ENCODE results near the gene EPS8. TPM values are rescaled to one million over a fixed set of nuclear protein-coding genes. Genes with fewer than 3 reads are reported as not detected.
"Not testable (repeated sequence)": the region's sequence is repeated elsewhere in the genome, so short reads cannot be mapped to it uniquely, and the experiment has no call there.

Gene EPS8
- total RNA-seq, 1 donor from 2014 or later = 17.8 TPM

GRCh38 chr12:15752785-15753184 is 36.4 kb downstream of the EPS8 start:
- H3K36me3 ChIP-seq (ENCODE audit: control insufficient read depth, insufficient read depth, low read length) = peaks cover 2% of the 10 kb centered on the region
- no peak overlapping the region for H3K4me3 ChIP-seq (ENCODE audit: low read depth, low read length)
- no peaks in the 10 kb centered on the region for H3K27me3 ChIP-seq (ENCODE audit: control insufficient read depth, insufficient read depth, low read length)
- TF ChIP-seq CTCF (IDR thresholded peaks at IDR 0.05; ENCODE audit: insufficient read depth, low read length, poor library complexity, severe bottlenecking) = no peak
- DNase-seq (ENCODE audit: low read depth) = no peak

GRCh38 chr12:15751741-15752140 is 37.4 kb downstream of the EPS8 start:
- Histone ChIP-seq H3K27me3 (ENCODE audit: control insufficient read depth, insufficient read depth, low read length) (no peaks in the 10 kb centered on the region), H3K4me3 (ENCODE audit: low read depth, low read length) (no peak overlapping the region), H3K36me3 (ENCODE audit: control insufficient read depth, insufficient read depth, low read length) (peaks cover 2% of the 10 kb centered on the region)
- no peak for DNase-seq (ENCODE audit: low read depth)
- no peak for TF ChIP-seq CTCF (IDR thresholded peaks at IDR 0.05; ENCODE audit: insufficient read depth, low read length, poor library complexity, severe bottlenecking)

- no peak overlapping the region for H3K4me3 ChIP-seq (ENCODE audit: low read depth, low read length)
- peaks cover 2% of the 10 kb centered on the region for H3K36me3 ChIP-seq (ENCODE audit: control insufficient read depth, insufficient read depth, low read length)
- no peak for DNase-seq (ENCODE audit: low read depth)
- no peak for TF ChIP-seq CTCF (IDR thresholded peaks at IDR 0.05; ENCODE audit: insufficient read depth, low read length, poor library complexity, severe bottlenecking)
- no peaks in the 10 kb centered on the region for H3K27me3 ChIP-seq (ENCODE audit: control insufficient read depth, insufficient read depth, low read length)
Measured at GRCh38 chr12:15749937-15750336, 39.3 kb downstream of the EPS8 start.

- H3K27me3 ChIP-seq (ENCODE audit: control insufficient read depth, insufficient read depth, low read length); H3K36me3 ChIP-seq (ENCODE audit: control insufficient read depth, insufficient read depth, low read length); DNase-seq (ENCODE audit: low read depth); H3K4me3 ChIP-seq (ENCODE audit: low read depth, low read length): not testable (repeated sequence)
Measured at GRCh38 chr12:15741870-15742269, 47.3 kb downstream of the EPS8 start.

- no peak for DNase-seq (ENCODE audit: low read depth)
- TF ChIP-seq CTCF (IDR thresholded peaks at IDR 0.05; ENCODE audit: insufficient read depth, low read length, poor library complexity, severe bottlenecking) = no peak
Measured at GRCh38 chr12:15741082-15741481, 48.1 kb downstream of the EPS8 start.

GRCh38 chr12:15740389-15740788 is 48.8 kb downstream of the EPS8 start:
- H3K27me3 ChIP-seq (ENCODE audit: control insufficient read depth, insufficient read depth, low read length); DNase-seq (ENCODE audit: low read depth); H3K36me3 ChIP-seq (ENCODE audit: control insufficient read depth, insufficient read depth, low read length); H3K4me3 ChIP-seq (ENCODE audit: low read depth, low read length): not testable (repeated sequence)

More at GRCh38 chr12:15741082-15741481, 48.1 kb downstream of the EPS8 start:
- Histone ChIP-seq H3K36me3 (ENCODE audit: control insufficient read depth, insufficient read depth, low read length) (peaks cover 1% of the 10 kb centered on the region), H3K4me3 (ENCODE audit: low read depth, low read length) (no peak overlapping the region), H3K27me3 (ENCODE audit: control insufficient read depth, insufficient read depth, low read length) (no peaks in the 10 kb centered on the region)

GRCh38 chr12:15738438-15739015 is 50.7 kb downstream of the EPS8 start:
- DNase-seq (ENCODE audit: low read depth) = no peak
- Histone ChIP-seq H3K4me3 (ENCODE audit: low read depth, low read length) (no peak overlapping the region), H3K36me3 (ENCODE audit: control insufficient read depth, insufficient read depth, low read length) (peaks cover 1% of the 10 kb centered on the region), H3K27me3 (ENCODE audit: control insufficient read depth, insufficient read depth, low read length) (no peaks in the 10 kb centered on the region)
- TF ChIP-seq CTCF (IDR thresholded peaks at IDR 0.05; ENCODE audit: insufficient read depth, low read length, poor library complexity, severe bottlenecking) = no peak
